Right lobe of liver (tissue), 4 donors: Measurements from ENCODE around the gene DDX47.

Source experiments
- POLR2A ChIP-seq: fragments of 450-650 bp; IDR thresholded peaks from one replicate; pipeline ENCODE4 v1.6.1; 2017; ENCODE audit warnings: antibody characterized with exemption, mild to moderate bottlenecking
- TF ChIP-seq, protein P1 (sequence below), 4 donors: fragments of 200-600 bp in 3 of 4; fragments of 450-650 bp in 1 of 4; IDR thresholded peaks; one replicate each; pipeline versions ENCODE4 v1.5.1 to v1.8.0; 2016 to 2022; ENCODE audit warnings: antibody characterized with exemption in 4 of 4, mild to moderate bottlenecking in 2 of 4
- donor health status: DM: no; HTN: no; CAD: no.
- donor health status: DM: no; HTN: no; CAD: no.
- donor health status: DM: no; HTN: yes; CAD: no.

- TF ChIP-seq, protein P1, sequence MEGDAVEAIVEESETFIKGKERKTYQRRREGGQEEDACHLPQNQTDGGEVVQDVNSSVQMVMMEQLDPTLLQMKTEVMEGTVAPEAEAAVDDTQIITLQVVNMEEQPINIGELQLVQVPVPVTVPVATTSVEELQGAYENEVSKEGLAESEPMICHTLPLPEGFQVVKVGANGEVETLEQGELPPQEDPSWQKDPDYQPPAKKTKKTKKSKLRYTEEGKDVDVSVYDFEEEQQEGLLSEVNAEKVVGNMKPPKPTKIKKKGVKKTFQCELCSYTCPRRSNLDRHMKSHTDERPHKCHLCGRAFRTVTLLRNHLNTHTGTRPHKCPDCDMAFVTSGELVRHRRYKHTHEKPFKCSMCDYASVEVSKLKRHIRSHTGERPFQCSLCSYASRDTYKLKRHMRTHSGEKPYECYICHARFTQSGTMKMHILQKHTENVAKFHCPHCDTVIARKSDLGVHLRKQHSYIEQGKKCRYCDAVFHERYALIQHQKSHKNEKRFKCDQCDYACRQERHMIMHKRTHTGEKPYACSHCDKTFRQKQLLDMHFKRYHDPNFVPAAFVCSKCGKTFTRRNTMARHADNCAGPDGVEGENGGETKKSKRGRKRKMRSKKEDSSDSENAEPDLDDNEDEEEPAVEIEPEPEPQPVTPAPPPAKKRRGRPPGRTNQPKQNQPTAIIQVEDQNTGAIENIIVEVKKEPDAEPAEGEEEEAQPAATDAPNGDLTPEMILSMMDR (IDR thresholded peaks at IDR 0.05) = no peak
- no peak for TF ChIP-seq POLR2A
Measured at GRCh38 chr12:12823300-12823699, 10.2 kb downstream of the DDX47 start.
